GM10266 (cell line): Measurements from ENCODE around the gene XYLT2.
"Not testable (repeated sequence)": the region's sequence is repeated elsewhere in the genome, so short reads cannot be mapped to it uniquely, and the experiment has no call there.

ENCODE experiments used
- DNase-seq: peaks from one replicate; pipeline ENCODE4 v3.0.0; 2012; ENCODE audit errors: extremely low spot score
- CTCF ChIP-seq: IDR thresholded peaks from 2 replicates; pipeline ENCODE4 v1.5.1; 2012; ENCODE audit warnings: mild to moderate bottlenecking, low read depth; ENCODE audit not compliant: control insufficient read depth, insufficient read depth; ENCODE audit errors: missing control alignments

XYLT2 gene

DNA sequence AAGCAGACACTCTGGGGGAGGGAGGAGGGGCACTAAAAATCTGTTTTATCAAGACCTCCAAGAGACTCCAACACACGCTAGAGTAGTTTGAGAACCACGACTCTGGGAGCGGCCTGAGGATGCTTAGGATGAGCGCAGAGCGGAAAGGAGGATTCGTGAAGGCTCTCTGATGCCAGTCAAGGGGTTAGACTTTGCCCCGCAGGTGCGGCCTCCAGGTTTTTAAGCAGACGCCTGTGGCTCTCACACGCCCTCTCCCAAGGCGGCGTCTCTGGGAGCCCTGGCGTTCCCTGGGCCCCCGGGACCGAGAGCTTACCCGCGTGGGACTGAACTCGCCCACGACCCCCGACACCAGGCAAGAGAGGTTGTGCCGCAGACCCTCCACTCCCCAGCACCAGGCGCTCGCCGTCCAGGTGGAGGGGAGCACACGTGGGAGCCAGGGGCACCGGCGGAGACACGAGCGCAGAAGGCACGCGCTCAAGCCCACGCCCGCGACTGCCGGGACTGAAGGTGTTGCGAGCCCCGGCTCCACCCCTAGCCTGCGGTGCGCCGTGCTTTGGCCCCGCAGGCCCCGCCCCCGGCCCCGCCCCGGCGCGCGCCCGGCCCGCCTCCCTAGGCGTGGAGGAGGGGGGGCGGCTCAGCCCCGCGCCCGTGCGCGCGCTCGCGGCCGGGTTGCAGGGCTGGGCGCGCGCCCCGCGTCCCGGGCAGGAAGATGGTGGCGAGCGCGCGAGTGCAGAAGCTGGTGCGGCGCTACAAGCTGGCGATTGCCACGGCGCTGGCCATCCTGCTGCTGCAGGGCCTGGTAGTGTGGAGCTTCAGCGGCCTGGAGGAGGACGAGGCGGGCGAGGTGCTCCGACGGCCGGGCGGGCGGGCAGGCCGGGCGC is at the start of gene XYLT2:
TSS of gene XYLT2 (plus strand) at position 695 of the 881 bp plus-strand sequence. CDS start at position 710, 15 bp downstream.
- peak; percentile 99 for DNase-seq
- no peak for TF ChIP-seq CTCF

GRCh38 chr17:50297407-50297865 is 48.5 kb upstream of the XYLT2 start:
- peak; percentile 79 for DNase-seq
- TF ChIP-seq CTCF, result peak; percentile 98

DNA sequence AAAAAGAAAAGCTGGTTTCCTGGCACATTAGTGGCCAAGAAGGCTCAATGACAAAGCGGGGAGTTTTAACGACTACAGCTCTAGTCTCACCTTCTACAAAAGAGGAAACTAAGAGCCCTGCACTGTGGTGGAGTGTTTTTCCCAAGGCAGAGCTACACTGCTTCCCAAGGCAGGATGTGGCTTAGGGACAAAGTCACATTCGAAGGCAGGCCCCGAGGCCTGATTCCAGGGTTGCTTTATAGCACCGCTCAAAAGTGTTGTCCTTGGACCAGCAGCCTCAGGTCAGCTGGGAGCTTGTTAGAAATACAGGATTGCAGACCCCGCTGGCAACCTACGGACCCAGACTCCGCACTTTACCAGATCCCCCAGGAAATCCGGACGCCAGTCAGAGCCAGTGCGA is 47.9 kb upstream of the XYLT2 start:
- no peak for TF ChIP-seq CTCF
- no peak for DNase-seq

DNA sequence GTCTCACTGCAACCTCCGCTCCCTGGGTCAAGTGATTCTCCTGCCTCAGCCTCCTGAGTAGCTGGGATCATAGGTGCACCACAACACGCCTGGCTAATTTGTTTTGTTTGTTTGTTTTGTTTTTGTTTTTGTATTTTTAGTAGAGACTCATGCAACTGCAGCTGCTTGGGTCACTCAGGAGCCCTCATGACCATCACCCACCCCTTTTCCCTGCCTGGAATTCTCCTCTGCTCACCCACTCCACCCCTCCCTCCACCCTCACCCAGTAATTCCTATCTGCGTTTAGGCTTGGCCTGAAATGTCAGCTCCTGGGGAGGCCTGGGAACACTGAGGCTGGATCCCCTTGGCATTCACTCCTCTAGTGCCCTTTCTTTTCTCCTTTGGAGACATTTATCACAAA is 46.1 kb upstream of the XYLT2 start:
- no peak for TF ChIP-seq CTCF
- DNase-seq, result no peak

- DNase-seq, result not testable (repeated sequence)
Observed at GRCh38 chr17:50300824-50301223, 45.1 kb upstream of the XYLT2 start.

DNA sequence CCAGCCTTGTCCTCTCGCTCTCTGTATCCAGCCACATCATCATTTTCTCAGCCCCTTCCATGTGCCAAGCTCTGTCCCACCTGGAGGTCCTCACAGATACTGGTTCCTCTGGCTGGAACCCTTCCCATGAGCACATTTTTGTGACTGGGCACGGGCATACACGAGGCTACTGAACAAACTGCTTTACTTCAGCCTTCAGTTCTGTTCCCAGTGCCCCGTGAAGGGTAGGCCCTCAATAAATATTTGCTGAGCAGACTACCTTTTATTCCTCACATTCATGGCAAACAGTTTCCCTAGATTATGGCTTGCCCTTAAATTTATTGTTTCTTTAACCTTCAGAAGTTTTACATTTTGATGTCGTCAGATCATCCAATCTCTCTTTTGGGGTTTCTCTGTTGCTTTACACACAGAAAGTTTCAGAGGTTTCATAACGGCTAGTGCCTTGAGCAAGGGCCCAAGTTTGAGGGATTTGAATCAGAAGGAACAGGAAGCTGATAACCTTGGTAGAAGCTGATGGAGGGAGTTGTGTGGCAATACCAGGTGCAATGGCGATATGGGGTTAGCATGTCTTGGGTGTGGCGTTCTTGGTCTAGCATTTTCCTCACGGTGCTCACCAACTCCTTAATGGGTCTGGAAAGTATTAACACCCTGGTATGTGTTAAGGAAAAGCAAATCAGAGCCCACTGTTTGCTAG is 43.9 kb upstream of the XYLT2 start:
- DNase-seq, result no peak
- no peak for TF ChIP-seq CTCF

DNA sequence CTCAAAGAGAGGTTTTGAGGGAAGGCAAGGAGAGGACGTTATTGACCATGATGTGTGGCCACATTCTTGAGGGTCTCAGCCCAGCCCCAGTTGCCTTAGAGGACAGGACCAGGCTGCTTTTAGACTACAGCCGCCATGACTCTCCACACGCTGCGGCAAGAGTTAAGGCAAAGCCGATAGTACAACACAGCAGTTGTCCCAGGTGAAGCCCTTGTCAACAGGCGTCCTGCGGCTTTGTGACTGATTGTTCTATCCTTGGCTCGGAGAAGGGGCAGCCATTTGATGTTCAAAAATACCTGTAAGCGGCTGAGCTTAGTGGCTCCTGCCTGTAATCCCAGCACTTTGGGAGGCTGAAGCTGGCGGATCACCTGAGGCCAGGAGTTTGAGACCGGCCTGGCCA is 42.9 kb upstream of the XYLT2 start:
- DNase-seq, result no peak
- TF ChIP-seq CTCF, result no peak

DNA sequence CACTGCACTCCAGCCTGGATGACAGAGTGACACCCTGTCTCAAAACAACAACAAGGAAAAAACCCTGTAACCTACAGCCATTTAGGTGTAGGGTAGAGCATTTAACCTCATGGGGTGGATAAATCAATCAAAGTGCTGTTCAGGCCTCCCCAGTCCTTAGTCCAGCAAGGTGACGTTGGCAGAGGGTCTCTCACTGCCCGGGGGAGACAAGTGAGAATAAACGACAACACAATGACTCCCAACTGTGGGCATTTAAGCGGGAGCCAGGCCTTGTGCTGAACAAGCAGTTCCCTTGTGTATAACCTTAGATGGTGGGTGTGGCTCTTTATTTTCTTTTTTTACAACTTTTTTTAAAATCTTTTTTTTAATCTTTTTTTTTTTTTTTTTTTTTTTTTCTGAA is 42.3 kb upstream of the XYLT2 start:
- no peak for TF ChIP-seq CTCF
- no peak for DNase-seq
